ENCODE data around the gene MAGEF1. TPM values are rescaled to one million over a fixed set of nuclear protein-coding genes. Genes with fewer than 3 reads are reported as not detected.
"Not testable (repeated sequence)": the region's sequence is repeated elsewhere in the genome, so short reads cannot be mapped to it uniquely, and the experiment has no call there.

Gene MAGEF1
- total RNA-seq, 1 experiment from 2014 or later = 55.4 TPM

- DNase-seq (ENCODE audit: low spot score) = no peak
Observed at GRCh38 chr3:184742676-184743135, 30.8 kb upstream of the MAGEF1 start.

GRCh38 chr3:184741798-184742675, 30.2 kb upstream of the MAGEF1 start:
- DNase-seq (ENCODE audit: low spot score) = no peak

DNA sequence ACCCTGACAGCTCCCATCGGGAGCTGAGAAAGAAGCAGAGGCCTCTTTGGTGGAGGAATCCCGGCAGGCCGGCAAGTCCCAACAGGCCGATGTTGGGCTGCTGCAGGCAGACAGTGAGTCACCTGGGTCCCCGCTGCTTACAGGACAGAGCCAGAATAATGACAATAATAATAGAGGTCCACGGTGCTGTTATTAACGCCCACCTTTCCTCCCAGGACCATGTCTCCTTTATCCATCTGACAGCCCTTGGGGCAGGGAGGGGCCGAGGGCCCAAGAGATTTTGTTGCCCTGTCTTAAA, 29.3 kb upstream of the MAGEF1 start:
- no peak for DNase-seq (ENCODE audit: low spot score)

DNA sequence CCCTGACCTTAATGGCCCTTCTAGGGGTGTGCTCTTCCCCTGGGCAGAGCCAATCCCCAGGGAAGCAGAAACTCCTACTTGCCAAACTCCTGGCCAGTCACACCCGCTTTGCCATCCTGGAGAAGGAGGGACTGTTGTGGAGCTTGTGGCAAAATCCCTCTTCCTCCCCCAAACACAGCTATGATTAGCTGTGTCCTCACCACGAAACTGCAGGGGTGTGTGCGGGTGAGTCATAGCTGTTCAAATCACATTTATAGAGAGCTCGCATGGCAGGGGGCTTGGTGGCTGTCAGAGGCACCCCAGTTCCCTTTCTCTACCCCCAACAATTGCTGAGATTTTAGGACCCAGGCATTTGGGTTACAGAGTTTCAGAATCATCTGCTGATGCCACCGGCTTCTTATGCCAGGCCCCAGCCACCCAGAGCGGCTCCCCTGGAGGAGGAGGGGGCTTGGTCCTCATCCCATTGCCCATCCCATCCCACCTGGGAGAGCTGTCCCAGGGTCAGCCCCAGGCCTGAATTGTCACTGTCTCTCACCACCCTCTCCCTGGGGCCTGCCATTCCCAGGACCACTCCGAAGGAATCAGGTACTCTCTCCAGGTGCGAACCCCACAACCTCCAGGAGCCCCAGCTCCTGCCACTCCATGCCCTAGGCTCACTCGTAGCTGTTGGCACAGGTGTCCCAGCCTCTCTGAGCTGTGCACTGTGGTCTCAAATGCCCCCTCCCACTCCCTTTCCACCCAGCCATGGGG, 28.8 kb upstream of the MAGEF1 start:
- peak; percentile 87 for DNase-seq (ENCODE audit: low spot score)

GRCh38 chr3:184739594-184740505, 28.0 kb upstream of the MAGEF1 start:
- DNase-seq (ENCODE audit: low spot score) = no peak

GRCh38 chr3:184738982-184739381, 27.1 kb upstream of the MAGEF1 start:
- DNase-seq (ENCODE audit: low spot score) = no peak

GRCh38 chr3:184738506-184738890, 26.6 kb upstream of the MAGEF1 start:
- no peak for DNase-seq (ENCODE audit: low spot score)

DNA sequence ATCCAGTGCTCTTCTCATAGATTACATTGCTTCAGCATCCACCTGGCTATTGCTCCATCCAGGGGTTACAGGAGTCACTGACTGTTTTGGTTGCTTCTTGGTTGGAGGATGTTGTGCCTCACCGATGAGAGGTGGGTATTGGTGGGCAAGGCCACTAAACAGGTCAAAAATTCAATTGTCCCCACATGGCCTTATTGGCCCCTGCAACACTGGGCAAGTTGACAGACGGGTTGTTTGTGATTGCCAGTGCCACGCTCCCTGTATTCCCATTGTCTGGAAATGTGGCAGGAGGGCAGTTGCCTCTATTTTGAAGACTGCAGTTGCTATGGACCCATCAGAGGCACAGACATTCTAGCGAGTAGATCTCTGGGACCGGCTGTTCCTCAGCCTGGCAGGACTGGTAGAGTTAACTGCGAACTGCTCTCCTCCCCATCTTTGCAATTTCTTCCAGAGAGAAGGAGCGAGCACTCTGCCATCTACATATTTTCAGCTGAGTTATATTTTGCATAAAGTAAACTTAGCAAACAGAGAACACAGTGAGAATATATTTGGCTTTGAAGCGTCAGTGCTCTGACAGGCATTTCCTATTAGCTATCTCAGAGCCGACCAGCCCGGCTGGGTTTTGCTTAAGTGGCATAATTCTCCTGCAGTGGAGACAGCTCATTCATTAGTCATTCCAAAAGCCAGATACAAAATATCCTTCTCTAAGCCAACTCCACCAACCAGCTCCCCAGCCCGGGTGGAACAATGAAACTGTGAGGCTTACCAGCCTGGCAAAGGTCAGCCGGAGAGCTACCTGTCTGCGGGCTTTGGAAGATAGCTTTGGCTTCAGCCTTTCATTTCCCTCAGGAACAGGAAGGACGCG, 26.0 kb upstream of the MAGEF1 start:
- no peak for DNase-seq (ENCODE audit: low spot score)

- DNase-seq (ENCODE audit: low spot score) = no peak
Observed at GRCh38 chr3:184737063-184737462, 25.2 kb upstream of the MAGEF1 start.

DNA sequence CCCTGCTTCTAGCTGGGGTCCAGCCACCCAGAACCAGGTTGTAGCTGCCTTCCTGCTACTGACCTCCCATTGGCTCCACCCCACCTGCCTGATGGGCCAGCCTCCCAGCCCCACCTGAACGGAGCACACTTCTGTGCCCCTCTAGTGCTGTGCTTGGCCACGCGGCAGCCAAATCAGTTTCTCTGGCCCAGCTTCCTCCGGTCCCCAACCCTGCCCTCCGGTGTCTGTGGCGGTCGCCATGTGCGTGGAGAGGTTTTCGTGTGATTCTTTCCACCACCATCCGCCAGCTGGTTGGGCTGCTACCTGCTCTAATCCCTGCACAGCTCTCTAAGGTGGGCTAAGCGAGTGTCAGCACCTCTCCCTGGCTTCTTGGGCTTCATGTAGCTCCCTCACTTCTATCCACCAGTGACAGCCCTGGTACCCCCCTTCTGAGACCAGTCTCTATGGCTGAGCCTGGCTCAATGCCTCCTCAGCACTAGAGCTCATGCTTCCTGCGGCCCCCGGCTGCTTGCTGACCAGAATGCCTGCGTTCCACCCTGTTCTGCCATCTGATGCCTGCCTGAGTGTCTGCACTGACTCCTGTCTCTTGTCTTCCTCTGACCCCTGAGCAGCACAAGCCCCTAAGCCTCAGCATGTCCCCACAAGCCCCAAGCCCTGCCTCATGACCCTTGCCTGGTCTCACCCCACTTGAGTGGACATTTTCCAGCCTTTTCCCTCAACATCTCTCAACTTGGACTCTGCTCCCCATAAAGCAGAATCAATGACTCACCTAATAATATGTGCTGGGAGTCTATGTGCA, 23.2 kb upstream of the MAGEF1 start:
- no peak for DNase-seq (ENCODE audit: low spot score)

DNA sequence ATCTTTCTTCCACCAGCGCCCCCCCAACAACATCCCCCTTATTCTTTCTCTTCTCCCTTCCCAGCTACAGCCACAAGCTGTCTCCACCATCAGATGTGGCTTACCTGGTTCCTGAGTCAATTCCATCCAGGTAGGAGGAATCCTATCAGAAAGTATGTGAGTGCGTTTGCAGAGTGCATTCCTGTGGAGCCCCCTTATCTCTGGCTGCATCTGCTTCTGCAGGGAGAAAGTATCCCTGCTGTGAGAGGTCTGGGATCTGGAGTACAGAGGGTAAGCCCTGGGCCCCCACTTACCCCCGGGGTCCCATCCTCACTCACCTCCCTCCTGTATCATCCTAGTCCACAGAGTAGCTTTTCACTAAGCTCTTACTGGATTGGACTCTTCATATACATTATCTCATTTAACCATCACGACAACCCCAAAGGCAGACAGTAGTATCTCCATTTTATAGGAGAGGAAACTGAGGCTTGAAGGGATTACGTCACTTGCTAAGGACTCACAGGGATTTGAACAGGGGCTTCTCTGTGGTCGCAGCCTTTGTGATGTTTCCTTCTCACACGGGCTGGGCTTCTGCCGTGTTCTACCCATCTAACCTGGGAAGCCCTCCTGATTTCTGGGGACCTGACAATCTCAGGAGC, 22.2 kb upstream of the MAGEF1 start:
- DNase-seq (ENCODE audit: low spot score) = no peak

GRCh38 chr3:184733181-184733580, 21.3 kb upstream of the MAGEF1 start:
- DNase-seq (ENCODE audit: low spot score) = no peak

DNA sequence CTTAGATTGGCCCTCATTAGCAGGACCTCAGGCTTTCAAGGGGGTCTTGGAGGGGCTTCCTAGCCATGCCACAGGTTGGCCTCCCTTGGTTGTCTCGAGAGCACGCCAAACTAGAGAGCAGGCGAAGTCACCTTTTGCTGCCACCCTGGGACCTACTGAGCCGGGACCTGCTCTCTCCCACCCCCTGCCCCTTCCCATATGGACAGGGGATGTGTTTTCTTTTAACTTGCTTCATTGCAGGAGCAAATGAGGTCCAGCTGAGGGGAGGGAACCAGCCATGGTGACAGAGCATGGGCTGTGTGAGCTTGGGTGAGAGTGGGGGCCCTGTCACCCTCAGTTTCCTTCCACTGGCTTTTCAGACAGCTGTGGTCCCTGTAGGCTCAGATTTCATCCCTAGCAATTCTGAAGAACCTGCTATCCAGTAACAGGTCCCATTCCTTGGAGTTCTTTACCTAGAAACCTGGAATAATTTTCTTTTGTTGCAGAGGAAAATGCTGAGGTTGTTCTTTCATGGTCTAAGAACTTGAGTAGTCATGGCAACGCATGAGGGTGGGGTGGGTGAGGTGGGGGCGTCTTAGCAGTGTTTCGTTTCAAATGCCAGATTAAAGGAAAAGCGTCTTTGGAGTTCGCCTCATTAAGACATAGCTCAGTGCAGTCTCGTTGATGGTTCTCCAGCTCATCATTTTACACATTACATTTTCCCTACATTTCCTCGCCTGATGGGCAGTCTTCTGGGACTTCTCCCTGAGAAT, 20.1 kb upstream of the MAGEF1 start:
- no peak for DNase-seq (ENCODE audit: low spot score)

GRCh38 chr3:184730924-184731323, 19.1 kb upstream of the MAGEF1 start:
- no peak for DNase-seq (ENCODE audit: low spot score)

- not testable (repeated sequence) for DNase-seq (ENCODE audit: low spot score)
Observed at GRCh38 chr3:184729154-184729553, 17.3 kb upstream of the MAGEF1 start.

DNA sequence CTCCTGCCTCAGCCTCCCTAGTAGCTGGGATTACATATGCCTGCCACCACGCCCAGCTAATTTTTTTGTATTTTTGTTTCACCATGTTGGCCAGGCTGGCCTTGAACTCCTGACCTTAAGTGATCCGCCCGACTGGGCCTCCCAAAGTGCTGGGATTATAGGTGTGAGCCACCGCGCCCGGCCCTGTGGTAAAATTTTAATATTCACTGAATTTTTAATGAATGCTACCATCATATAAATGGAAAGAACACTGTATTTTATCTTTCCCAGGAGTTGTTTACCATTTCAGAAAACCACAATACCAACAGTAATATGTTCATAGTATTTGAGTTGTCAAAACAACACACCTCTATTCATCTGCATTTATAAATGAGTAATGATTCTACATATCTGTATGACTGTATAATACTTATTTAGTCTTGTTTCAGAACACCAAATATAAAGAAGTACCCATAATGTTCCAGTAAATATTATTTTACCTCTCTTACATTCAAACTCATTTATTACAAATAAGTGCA, 16.2 kb upstream of the MAGEF1 start:
- DNase-seq (ENCODE audit: low spot score) = no peak

DNA sequence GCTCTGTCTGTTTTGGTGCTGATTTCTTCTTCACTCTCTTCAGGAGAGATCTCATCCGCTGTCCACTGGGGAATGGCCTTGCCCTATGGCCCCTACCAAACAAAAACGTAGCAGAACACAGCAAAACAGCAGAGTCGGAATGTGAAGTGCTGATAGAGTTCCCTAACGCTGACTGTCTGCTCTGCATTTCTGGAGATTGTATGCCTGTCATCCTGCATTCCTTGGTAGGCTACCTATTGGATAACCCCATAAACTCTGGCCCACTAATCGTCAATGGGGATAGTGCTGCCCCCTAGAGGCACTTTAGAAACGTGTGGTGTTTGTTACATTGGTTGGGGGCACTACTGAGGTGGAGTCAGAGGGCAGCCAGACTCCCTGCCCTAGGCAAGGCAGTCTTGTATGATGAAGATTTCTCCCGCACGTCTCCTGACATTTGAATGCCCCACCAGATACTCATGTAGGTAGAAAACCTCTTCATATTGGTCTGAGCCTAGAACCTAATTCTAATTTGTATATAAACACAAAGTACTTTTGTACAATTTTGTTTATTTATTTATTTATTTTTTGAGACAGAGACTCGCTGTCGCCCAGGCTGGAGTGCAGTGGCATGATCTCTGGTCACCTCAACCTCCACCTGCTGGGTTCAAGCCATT, 15.6 kb upstream of the MAGEF1 start:
- DNase-seq (ENCODE audit: low spot score) = peak; percentile 70

DNA sequence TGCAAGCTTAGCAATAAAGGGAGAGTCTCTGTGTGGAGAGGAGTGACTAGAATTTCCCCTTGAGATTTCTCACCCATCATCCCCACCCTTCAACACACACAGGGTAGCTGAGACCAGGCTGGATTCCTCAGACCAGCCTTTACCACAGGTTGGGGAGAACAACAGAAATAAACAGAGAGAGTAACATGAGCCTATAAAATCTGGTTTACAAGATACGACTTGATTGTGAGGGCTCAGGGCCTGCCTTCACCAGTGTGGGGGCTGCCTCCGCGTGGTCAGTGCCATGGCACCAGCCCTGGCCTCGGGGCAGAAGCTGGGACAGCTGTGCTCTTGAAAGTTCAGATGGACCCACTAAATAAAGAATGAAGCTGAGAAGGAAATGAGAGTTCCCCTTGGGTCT, 14.6 kb upstream of the MAGEF1 start:
- peak; percentile 43 for DNase-seq (ENCODE audit: low spot score)
